Spinal cord (tissue), 10 donors: ENCODE measurements around the gene CAND1. TPM values are rescaled to one million over a fixed set of nuclear protein-coding genes. Genes with fewer than 3 reads are reported as not detected.

ENCODE experiments used
- DNase-seq, 6 donors: peaks; one replicate each; pipeline versions ENCODE4 v3.0.0 to v3.0.0-alpha.2; 2013 to 2015; ENCODE audit warnings: low spot score in 6 of 6, low read depth in 4 of 6
- H3K27ac ChIP-seq: one replicate; pipeline ENCODE4 v1.5.1; 2013; ENCODE audit warnings: low read depth, low read length, control low read depth
- H3K27me3 ChIP-seq: one replicate; pipeline ENCODE4 v1.6.1; 2013; ENCODE audit warnings: low read length; ENCODE audit not compliant: control insufficient read depth, insufficient read depth
- H3K36me3 ChIP-seq: one replicate; pipeline ENCODE4 v1.6.1; 2013; ENCODE audit warnings: low read length; ENCODE audit not compliant: control insufficient read depth, insufficient read depth
- H3K4me1 ChIP-seq: one replicate; pipeline ENCODE4 v1.6.1; 2013; ENCODE audit warnings: low read length; ENCODE audit not compliant: control insufficient read depth, insufficient read depth
- H3K4me3 ChIP-seq: one replicate; pipeline ENCODE4 v1.5.1; 2013; ENCODE audit warnings: low read depth, low read length, control low read depth
- H3K9me3 ChIP-seq: one replicate; pipeline ENCODE4 v1.6.1; 2013; ENCODE audit warnings: low read length; ENCODE audit not compliant: control insufficient read depth, insufficient read depth
- WGBS: methylation state at CpG from one replicate; pipeline ENCODE4 v1.1.5; 2013; ENCODE audit warnings: missing lambda C conversion rate; ENCODE audit not compliant: insufficient coverage; 5-methylcytosine and 5-hydroxymethylcytosine counted together
- polyA plus RNA-seq, 2 donors: library from polyadenylated mRNA; unstranded; fragments of 120-200 nt; gene quantifications; one replicate each; pipeline ENCODE4 v1.2.1, GENCODE V29; 2013; ENCODE audit not compliant: insufficient read length in 2 of 2
- total RNA-seq, 2 donors: library from RNA; depleted of rRNA in 1 of 2; stranded (reverse); fragments of 120-200 nt in 1 of 2; fragments of >200 nt in 1 of 2; gene quantifications; one replicate each; pipeline versions ENCODE4 v1.2.3 to v1.2.4, GENCODE V29; 2013 to 2014
- donor health status: healthy.

CAND1 gene
- total and polyA plus RNA-seq, 4 donors: 115 to 249 (median 155) TPM

GRCh38 chr12:67299526-67299925 is 30.4 kb downstream of the CAND1 start:
- Histone ChIP-seq H3K27ac (no peak overlapping the region), H3K9me3 (no peaks in the 10 kb centered on the region), H3K36me3 (peaks cover 5% of the 10 kb centered on the region), H3K4me3 (no peak overlapping the region), H3K27me3 (no peaks in the 10 kb centered on the region), H3K4me1 (no peaks in the 10 kb centered on the region)
- no CpG with 5 or more reads among the region's 2 CpGs for WGBS
- no peak for DNase-seq

- Histone ChIP-seq H3K27me3 (no peaks in the 10 kb centered on the region), H3K4me1 (no peaks in the 10 kb centered on the region), H3K4me3 (no peak overlapping the region), H3K27ac (no peak overlapping the region), H3K9me3 (no peaks in the 10 kb centered on the region), H3K36me3 (peaks cover 5% of the 10 kb centered on the region)
- DNase-seq: no peak
- WGBS: 96% methylated on average over 3 of the region's 4 CpGs
Measured at GRCh38 chr12:67299926-67300325, 30.8 kb downstream of the CAND1 start.

- no peak overlapping the region for H3K4me3 ChIP-seq
- no CpG with 5 or more reads among the region's 7 CpGs for WGBS
- H3K4me1 ChIP-seq: no peaks in the 10 kb centered on the region
- DNase-seq: no peak
- H3K27me3 ChIP-seq: no peaks in the 10 kb centered on the region
- H3K9me3 ChIP-seq: no peaks in the 10 kb centered on the region
- H3K36me3 ChIP-seq: no peaks in the 10 kb centered on the region
- no peak overlapping the region for H3K27ac ChIP-seq
Measured at GRCh38 chr12:67302162-67302561, 33.0 kb downstream of the CAND1 start.

- Histone ChIP-seq H3K27me3 (no peaks in the 10 kb centered on the region), H3K4me3 (no peak overlapping the region), H3K36me3 (no peaks in the 10 kb centered on the region), H3K4me1 (no peaks in the 10 kb centered on the region), H3K27ac (no peak overlapping the region), H3K9me3 (no peaks in the 10 kb centered on the region)
- no CpG with 5 or more reads among the region's 1 CpG for WGBS
- no peak for DNase-seq
Measured at GRCh38 chr12:67305544-67305943, 36.4 kb downstream of the CAND1 start.

- H3K9me3 ChIP-seq: no peaks in the 10 kb centered on the region
- no peak for DNase-seq
- H3K27me3 ChIP-seq: no peaks in the 10 kb centered on the region
- H3K4me3 ChIP-seq: no peak overlapping the region
- WGBS: no CpG with 5 or more reads among the region's 2 CpGs
- H3K36me3 ChIP-seq: no peaks in the 10 kb centered on the region
- H3K4me1 ChIP-seq: no peaks in the 10 kb centered on the region
- no peak overlapping the region for H3K27ac ChIP-seq
Measured at GRCh38 chr12:67306712-67307111, 37.6 kb downstream of the CAND1 start.

- WGBS: no CpG with 5 or more reads among the region's 1 CpG
- Histone ChIP-seq H3K36me3 (peaks cover 4% of the 10 kb centered on the region), H3K9me3 (no peaks in the 10 kb centered on the region), H3K4me3 (no peak overlapping the region), H3K27me3 (no peaks in the 10 kb centered on the region), H3K4me1 (no peaks in the 10 kb centered on the region), H3K27ac (no peak overlapping the region)
- no peak for DNase-seq
Measured at GRCh38 chr12:67315661-67316060, 46.5 kb downstream of the CAND1 start.

- no peak overlapping the region for H3K27ac ChIP-seq
- WGBS: 96% methylated on average over 2 of the region's 3 CpGs
- no peaks in the 10 kb centered on the region for H3K27me3 ChIP-seq
- H3K9me3 ChIP-seq: peaks cover 1% of the 10 kb centered on the region
- no peak for DNase-seq
- no peak overlapping the region for H3K4me3 ChIP-seq
- no peaks in the 10 kb centered on the region for H3K4me1 ChIP-seq
- H3K36me3 ChIP-seq: peaks cover 7% of the 10 kb centered on the region
Measured at GRCh38 chr12:67318786-67319185, 49.6 kb downstream of the CAND1 start.

- H3K27me3 ChIP-seq: no peaks in the 10 kb centered on the region
- peaks cover 7% of the 10 kb centered on the region for H3K36me3 ChIP-seq
- no peak overlapping the region for H3K4me3 ChIP-seq
- 91% methylated on average over 4 of the region's 4 CpGs for WGBS
- no peaks in the 10 kb centered on the region for H3K4me1 ChIP-seq
- peaks cover 1% of the 10 kb centered on the region for H3K9me3 ChIP-seq
- no peak for DNase-seq
- H3K27ac ChIP-seq: no peak overlapping the region
Measured at GRCh38 chr12:67319936-67320335, 50.8 kb downstream of the CAND1 start.

- Histone ChIP-seq H3K9me3 (peaks cover 1% of the 10 kb centered on the region), H3K27ac (no peak overlapping the region), H3K4me1 (no peaks in the 10 kb centered on the region), H3K27me3 (no peaks in the 10 kb centered on the region), H3K4me3 (no peak overlapping the region), H3K36me3 (peaks cover 3% of the 10 kb centered on the region)
- DNase-seq: no peak
- 86% methylated on average over 1 of the region's 3 CpGs for WGBS
Measured at GRCh38 chr12:67320614-67321295, 51.6 kb downstream of the CAND1 start.

GRCh38 chr12:67322580-67322979 is 53.4 kb downstream of the CAND1 start:
- no peaks in the 10 kb centered on the region for H3K4me1 ChIP-seq
- H3K9me3 ChIP-seq: peaks cover 1% of the 10 kb centered on the region
- no peak overlapping the region for H3K27ac ChIP-seq
- H3K4me3 ChIP-seq: no peak overlapping the region
- WGBS: 88% methylated on average over 11 of the region's 12 CpGs
- no peaks in the 10 kb centered on the region for H3K27me3 ChIP-seq
- H3K36me3 ChIP-seq: peaks cover 3% of the 10 kb centered on the region
- no peak for DNase-seq
